Endothelial cell of umbilical vein (primary cell): Measurements from ENCODE around the gene GID4.

Experiments
- GATA2 ChIP-seq: IDR thresholded peaks from 2 replicates; pipeline ENCODE4 v1.7.0; 2011; ENCODE audit warnings: low read depth, mild to moderate bottlenecking, moderate library complexity, mixed read lengths, low read length; ENCODE audit not compliant: insufficient read length, insufficient read depth
- POLR2AphosphoS5 ChIP-seq: IDR thresholded peaks from 2 replicates; pipeline ENCODE4 v1.6.1; 2012; ENCODE audit warnings: low read depth, mild to moderate bottlenecking, control low read depth, low read length, moderate library complexity; ENCODE audit not compliant: insufficient read depth
- TF ChIP-seq, protein P1 (sequence below), 2 donors: IDR thresholded peaks; 1 replicate in 1 of 2; 2 replicates in 1 of 2; pipeline ENCODE4 v1.5.1; 2011; ENCODE audit warnings: low read length in 2 of 2, mild to moderate bottlenecking in 2 of 2, moderate library complexity in 2 of 2, control low read depth in 1 of 2, inconsistent platforms in 1 of 2, low read depth in 1 of 2; ENCODE audit not compliant: insufficient read depth in 1 of 2; ENCODE audit errors: extremely low read depth in 1 of 2

DNA sequence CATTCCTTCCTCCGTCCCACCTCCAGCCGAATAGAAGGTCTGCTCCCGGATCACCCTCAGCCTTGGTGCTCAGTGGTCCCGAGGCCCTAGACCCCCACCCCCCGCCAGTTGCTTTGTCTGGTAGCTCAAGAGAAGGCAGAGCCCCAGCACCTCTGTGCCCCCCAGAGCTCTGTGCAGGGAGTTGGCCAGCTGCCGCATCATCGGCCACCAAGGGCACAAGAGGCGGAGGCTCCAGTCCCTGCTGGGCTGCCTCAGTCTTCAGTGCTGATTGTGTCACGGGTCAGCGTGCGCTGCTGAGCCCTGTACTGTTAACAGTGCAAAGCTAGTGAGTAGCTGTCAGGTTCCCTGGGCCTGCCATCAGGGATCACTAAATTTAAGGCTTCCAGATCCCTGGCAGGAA is 26.3 kb downstream of the GID4 start:
- TF ChIP-seq, protein P1, sequence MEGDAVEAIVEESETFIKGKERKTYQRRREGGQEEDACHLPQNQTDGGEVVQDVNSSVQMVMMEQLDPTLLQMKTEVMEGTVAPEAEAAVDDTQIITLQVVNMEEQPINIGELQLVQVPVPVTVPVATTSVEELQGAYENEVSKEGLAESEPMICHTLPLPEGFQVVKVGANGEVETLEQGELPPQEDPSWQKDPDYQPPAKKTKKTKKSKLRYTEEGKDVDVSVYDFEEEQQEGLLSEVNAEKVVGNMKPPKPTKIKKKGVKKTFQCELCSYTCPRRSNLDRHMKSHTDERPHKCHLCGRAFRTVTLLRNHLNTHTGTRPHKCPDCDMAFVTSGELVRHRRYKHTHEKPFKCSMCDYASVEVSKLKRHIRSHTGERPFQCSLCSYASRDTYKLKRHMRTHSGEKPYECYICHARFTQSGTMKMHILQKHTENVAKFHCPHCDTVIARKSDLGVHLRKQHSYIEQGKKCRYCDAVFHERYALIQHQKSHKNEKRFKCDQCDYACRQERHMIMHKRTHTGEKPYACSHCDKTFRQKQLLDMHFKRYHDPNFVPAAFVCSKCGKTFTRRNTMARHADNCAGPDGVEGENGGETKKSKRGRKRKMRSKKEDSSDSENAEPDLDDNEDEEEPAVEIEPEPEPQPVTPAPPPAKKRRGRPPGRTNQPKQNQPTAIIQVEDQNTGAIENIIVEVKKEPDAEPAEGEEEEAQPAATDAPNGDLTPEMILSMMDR (IDR thresholded peaks at IDR 0.05; ENCODE audit: extremely low read depth in 1 of 2, insufficient read depth in 1 of 2, low read depth in 1 of 2, low read length in 2 of 2), result no peak
- TF ChIP-seq GATA2 (no peak), POLR2AphosphoS5 (no peak)
